Esophagus muscularis mucosa (tissue), 4 donors: ENCODE measurements around the gene TBC1D21.

Experiments used
- CTCF ChIP-seq, 3 experiments: fragments of 200-600 bp in 2 of 3; fragments of 450-650 bp in 1 of 3; sonication (generic) in 2 of 3; IDR thresholded peaks; one replicate each; pipeline ENCODE4 v1.5.1; 2017 to 2019; ENCODE audit warnings: antibody characterized with exemption in 3 of 3, mild to moderate bottlenecking in 2 of 3, moderate library complexity in 1 of 3
- EP300 ChIP-seq: sonication (generic); formaldehyde crosslinking; IDR thresholded peaks from one replicate; pipeline ENCODE4 v1.6.1; 2017; ENCODE audit warnings: antibody characterized with exemption
- POLR2AphosphoS5 ChIP-seq, 2 donors: sonication (generic); formaldehyde crosslinking; IDR thresholded peaks; one replicate each; pipeline ENCODE4 v1.6.1; 2017; ENCODE audit warnings: antibody characterized with exemption in 2 of 2

GRCh38 chr15:73889053-73889761, 15.8 kb downstream of the TBC1D21 start:
- TF ChIP-seq POLR2AphosphoS5 (IDR thresholded peaks at IDR 0.05) = no peak
- TF ChIP-seq CTCF (IDR thresholded peaks at IDR 0.05) = no peak
- TF ChIP-seq EP300 = no peak
